Karpas-422 (cell line): Measurements from ENCODE around the gene HEYL. TPM values are rescaled to one million over a fixed set of nuclear protein-coding genes. Genes with fewer than 3 reads are reported as not detected.

Experiments
- DNase-seq: peaks from one replicate; pipeline ENCODE4 v3.0.0-alpha.2; 2015
- H2AFZ ChIP-seq: fragments of 200-600 bp; sonication (generic); 2 replicates; pipeline ENCODE4 v1.6.1; 2014; ENCODE audit warnings: antibody characterized with exemption, low read length, mixed read lengths
- H3K27ac ChIP-seq: fragments of 200-600 bp; sonication (generic); 2 replicates; pipeline ENCODE4 v1.5.1; 2014; ENCODE audit warnings: mild to moderate bottlenecking, low read length, moderate library complexity
- H3K27me3 ChIP-seq: fragments of 200-600 bp; sonication (generic); 2 replicates; pipeline ENCODE4 v1.6.1; 2014; ENCODE audit warnings: low read length, mixed read lengths
- H3K36me3 ChIP-seq: fragments of 200-600 bp; sonication (generic); 2 replicates; pipeline ENCODE4 v1.6.1; 2014; ENCODE audit warnings: low read length, mixed read lengths; ENCODE audit not compliant: insufficient read depth
- H3K4me1 ChIP-seq: fragments of 200-600 bp; sonication (generic); 2 replicates; pipeline ENCODE4 v1.6.1; 2014; ENCODE audit warnings: mild to moderate bottlenecking, low read length, mixed read lengths
- H3K4me2 ChIP-seq: fragments of 200-600 bp; sonication (generic); 2 replicates; pipeline ENCODE4 v1.6.1; 2014; ENCODE audit warnings: low read length, low read depth, mild to moderate bottlenecking; ENCODE audit not compliant: poor library complexity, severe bottlenecking
- H3K4me3 ChIP-seq: fragments of 200-600 bp; sonication (generic); 2 replicates; pipeline ENCODE4 v1.5.1; 2014; ENCODE audit warnings: mild to moderate bottlenecking, antibody characterized with exemption, low read length, mixed read lengths
- H3K79me2 ChIP-seq: fragments of 200-600 bp; sonication (generic); 2 replicates; pipeline ENCODE4 v1.6.1; 2014; ENCODE audit warnings: mild to moderate bottlenecking, low read length, mixed read lengths
- H3K9ac ChIP-seq: fragments of 200-600 bp; sonication (generic); 2 replicates; pipeline ENCODE4 v1.6.0; 2014; ENCODE audit warnings: low read length
- H3K9me2 ChIP-seq: fragments of 200-600 bp; sonication (generic), shearing (Covaris generic); replicated peaks from 2 replicates; pipeline ENCODE4 v1.6.0; 2014; ENCODE audit warnings: mild to moderate bottlenecking, low read length, moderate library complexity; ENCODE audit not compliant: insufficient read depth
- H3K9me3 ChIP-seq: fragments of 300-700, 200-600 bp; sonication (generic); 2 replicates; pipeline ENCODE4 v1.6.1; 2014; ENCODE audit warnings: low read length, mixed read lengths
- H4K20me1 ChIP-seq: fragments of 200-600 bp; sonication (generic); 2 replicates; pipeline ENCODE4 v1.6.1; 2014; ENCODE audit warnings: mild to moderate bottlenecking, antibody characterized with exemption, low read length, low read depth; ENCODE audit not compliant: insufficient read depth
- total RNA-seq: library from RNA; depleted of rRNA; stranded (reverse); fragments of >200 nt; shearing (Covaris generic); gene quantifications from 2 replicates; pipeline ENCODE4 v1.2.3, GENCODE V29; 2014; ENCODE audit warnings: low replicate concordance; rRNA removed

HEYL gene
- total RNA-seq, 1 experiment from 2014 or later, result not detected

GRCh38 chr1:39576016-39576657, 63.3 kb downstream of the HEYL start:
- Histone ChIP-seq H3K27ac (peak overlapping the region; percentile 71), H4K20me1 (peaks cover 50% of the 10 kb centered on the region), H3K79me2 (peaks cover 54% of the 10 kb centered on the region), H2AFZ (no peak overlapping the region), H3K4me1 (peaks cover 23% of the 10 kb centered on the region), H3K9me3 (no peaks in the 10 kb centered on the region), H3K9ac (peak overlapping the region; percentile 96), H3K9me2 (no peaks in the 10 kb centered on the region), H3K4me3 (peak overlapping the region; percentile 97), H3K4me2 (peak overlapping the region; percentile 93), H3K27me3 (no peaks in the 10 kb centered on the region), H3K36me3 (peaks cover 36% of the 10 kb centered on the region)
- peak; percentile 55 for DNase-seq

- Histone ChIP-seq H3K9me3 (no peaks in the 10 kb centered on the region), H3K9ac (peak overlapping the region; percentile 96), H3K27ac (peak overlapping the region; percentile 71), H3K4me1 (peaks cover 23% of the 10 kb centered on the region), H3K79me2 (peaks cover 58% of the 10 kb centered on the region), H3K36me3 (peaks cover 43% of the 10 kb centered on the region), H4K20me1 (peaks cover 57% of the 10 kb centered on the region), H3K27me3 (no peaks in the 10 kb centered on the region), H3K9me2 (no peaks in the 10 kb centered on the region), H3K4me3 (peak overlapping the region; percentile 97), H2AFZ (no peak overlapping the region), H3K4me2 (peak overlapping the region; percentile 93)
- DNase-seq, result peak; percentile 63
Observed at GRCh38 chr1:39575191-39576015, 64.0 kb downstream of the HEYL start.

- Histone ChIP-seq H3K27me3 (no peaks in the 10 kb centered on the region), H3K9me2 (no peaks in the 10 kb centered on the region), H3K79me2 (peaks cover 59% of the 10 kb centered on the region), H2AFZ (no peak overlapping the region), H3K36me3 (peaks cover 50% of the 10 kb centered on the region), H3K27ac (no peak overlapping the region), H3K9ac (peak overlapping the region; percentile 96), H3K9me3 (no peaks in the 10 kb centered on the region), H3K4me2 (peak overlapping the region; percentile 93), H4K20me1 (peaks cover 60% of the 10 kb centered on the region), H3K4me1 (peaks cover 23% of the 10 kb centered on the region), H3K4me3 (peak overlapping the region; percentile 97)
- DNase-seq, result no peak
Observed at GRCh38 chr1:39574646-39575045, 64.8 kb downstream of the HEYL start.

Other genes starting within 250 kb of the HEYL start
- gene BMP8A, start 148.0 kb downstream of the HEYL start, total RNA-seq, result not detected in 2 replicates
- 128 and 180 TPM in 2 replicates for gene PABPC4, start 62.9 kb downstream of the HEYL start, total RNA-seq
- 0.52 and 0.61 TPM in 2 replicates for gene NT5C1A, start 32.5 kb upstream of the HEYL start, total RNA-seq
- 0.15 TPM in 1 of 2 replicates, not detected in the other for gene HPCAL4, start 51.8 kb upstream of the HEYL start, total RNA-seq
- gene PPIE, start 99.2 kb upstream of the HEYL start, total RNA-seq, result 21.3 and 25.3 TPM in 2 replicates
- not detected in 2 replicates for gene OXCT2, start 131.7 kb upstream of the HEYL start, total RNA-seq
- gene BMP8B, start 149.2 kb upstream of the HEYL start, total RNA-seq, result not detected in 2 replicates
- gene TRIT1, start 243.9 kb upstream of the HEYL start, total RNA-seq, result 43.6 and 50.3 TPM in 2 replicates